ENCODE measurements around the gene PLXDC1.

Gene PLXDC1

DNA sequence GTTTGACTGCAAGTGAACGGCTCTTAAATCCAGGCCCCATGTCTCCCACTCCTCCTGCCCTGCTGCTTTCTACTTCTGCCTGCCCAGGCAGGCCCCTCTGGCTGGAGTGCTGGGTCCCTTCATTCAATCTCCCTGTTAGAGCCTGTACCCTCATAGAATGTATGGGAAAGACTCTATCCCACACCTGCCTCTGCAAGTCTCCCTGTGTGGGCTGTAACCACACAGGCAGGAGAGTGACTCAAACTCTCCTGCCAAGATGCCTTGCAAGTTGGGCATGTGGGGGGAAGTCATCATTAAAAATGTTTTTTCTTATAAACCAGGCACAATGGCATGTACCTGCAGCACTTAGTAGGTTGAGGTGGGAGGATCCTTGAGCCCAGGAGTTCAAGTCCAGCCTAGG, 77.5 kb downstream of the PLXDC1 start:
- DNase-seq (ENCODE audit: low spot score) = no peak
- TF ChIP-seq, protein P1, sequence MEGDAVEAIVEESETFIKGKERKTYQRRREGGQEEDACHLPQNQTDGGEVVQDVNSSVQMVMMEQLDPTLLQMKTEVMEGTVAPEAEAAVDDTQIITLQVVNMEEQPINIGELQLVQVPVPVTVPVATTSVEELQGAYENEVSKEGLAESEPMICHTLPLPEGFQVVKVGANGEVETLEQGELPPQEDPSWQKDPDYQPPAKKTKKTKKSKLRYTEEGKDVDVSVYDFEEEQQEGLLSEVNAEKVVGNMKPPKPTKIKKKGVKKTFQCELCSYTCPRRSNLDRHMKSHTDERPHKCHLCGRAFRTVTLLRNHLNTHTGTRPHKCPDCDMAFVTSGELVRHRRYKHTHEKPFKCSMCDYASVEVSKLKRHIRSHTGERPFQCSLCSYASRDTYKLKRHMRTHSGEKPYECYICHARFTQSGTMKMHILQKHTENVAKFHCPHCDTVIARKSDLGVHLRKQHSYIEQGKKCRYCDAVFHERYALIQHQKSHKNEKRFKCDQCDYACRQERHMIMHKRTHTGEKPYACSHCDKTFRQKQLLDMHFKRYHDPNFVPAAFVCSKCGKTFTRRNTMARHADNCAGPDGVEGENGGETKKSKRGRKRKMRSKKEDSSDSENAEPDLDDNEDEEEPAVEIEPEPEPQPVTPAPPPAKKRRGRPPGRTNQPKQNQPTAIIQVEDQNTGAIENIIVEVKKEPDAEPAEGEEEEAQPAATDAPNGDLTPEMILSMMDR (IDR thresholded peaks at IDR 0.05; ENCODE audit: extremely low read depth, missing control alignments) = no peak

DNA sequence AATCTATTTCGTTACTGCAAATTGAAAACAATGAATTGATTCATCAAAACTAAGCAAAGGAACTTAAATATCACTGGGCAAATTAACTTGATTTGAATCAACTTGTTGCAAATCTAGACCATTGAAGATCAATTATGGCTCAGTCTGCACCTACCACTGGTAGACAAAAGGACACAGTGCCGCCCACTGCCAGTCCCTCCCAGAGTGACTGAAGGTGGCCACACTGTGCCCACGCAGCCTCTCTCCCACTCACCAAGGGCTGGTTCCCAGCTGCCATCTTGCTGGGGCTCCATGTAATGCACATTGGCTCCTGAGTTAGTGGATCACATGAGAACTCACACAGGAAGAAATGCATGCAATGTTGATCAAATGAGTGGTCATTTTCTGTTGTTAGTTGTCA, 78.1 kb downstream of the PLXDC1 start:
- TF ChIP-seq, protein P1 (IDR thresholded peaks at IDR 0.05; ENCODE audit: extremely low read depth, missing control alignments) = no peak
- DNase-seq (ENCODE audit: low spot score) = no peak

- TF ChIP-seq, protein P1 (IDR thresholded peaks at IDR 0.05; ENCODE audit: extremely low read depth, missing control alignments) = no peak
- DNase-seq (ENCODE audit: low spot score) = no peak
These were observed 79.9 kb downstream of the PLXDC1 start for GRCh38 chr17:39071573-39071972.

DNA sequence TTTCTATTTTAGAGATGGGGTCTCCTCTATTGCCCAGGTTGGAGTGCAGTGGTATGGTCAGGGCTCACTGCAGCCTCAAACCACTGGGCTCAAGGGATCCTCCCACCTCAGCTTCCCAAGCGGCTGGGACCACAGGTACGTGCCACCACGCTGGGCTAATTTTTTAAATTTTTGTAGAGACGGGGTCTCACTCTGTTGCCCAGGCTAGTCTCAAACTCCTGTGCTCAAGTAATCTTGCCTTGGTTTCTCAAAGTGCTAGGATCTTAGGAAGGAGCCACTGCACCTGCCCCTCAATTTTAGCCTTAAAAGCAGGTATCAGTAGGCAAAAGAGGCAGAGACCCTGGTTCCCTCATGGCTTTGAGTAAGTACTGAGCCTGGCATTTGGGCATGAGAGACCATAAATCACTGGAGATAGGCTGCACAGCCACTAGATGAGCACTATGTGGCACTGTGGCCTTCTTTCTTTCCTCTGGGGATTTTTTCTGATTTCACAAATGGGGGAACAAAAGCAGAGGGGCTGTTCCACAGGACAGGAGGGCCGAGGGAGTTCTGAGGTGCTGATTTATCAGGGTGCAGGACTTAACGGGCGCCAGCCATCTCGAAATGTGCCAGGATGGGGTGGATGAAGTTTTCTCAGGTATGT, 82.2 kb downstream of the PLXDC1 start:
- TF ChIP-seq, protein P1 (IDR thresholded peaks at IDR 0.05; ENCODE audit: extremely low read depth, missing control alignments) = peak; percentile 62
- peak; percentile 68 for DNase-seq (ENCODE audit: low spot score)

DNA sequence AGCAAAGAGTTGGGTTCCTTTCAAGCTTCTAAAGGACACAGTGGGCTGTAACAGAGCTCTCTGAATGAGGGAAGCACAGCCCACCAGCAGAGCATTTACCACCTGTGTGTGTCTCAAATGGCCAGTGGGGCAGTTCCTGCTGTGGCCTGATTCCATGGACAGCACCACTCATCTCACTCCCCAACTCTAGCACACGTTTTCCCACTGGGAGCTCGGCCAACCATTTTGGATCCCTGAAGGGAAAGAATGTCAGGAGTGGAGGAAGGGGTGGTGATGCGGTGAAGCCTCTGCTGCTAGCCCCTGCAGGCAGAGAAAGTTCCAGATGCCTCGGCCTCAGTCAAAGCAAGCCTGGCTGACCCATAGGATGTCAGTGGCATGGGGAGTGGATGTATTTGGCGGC, 86.6 kb downstream of the PLXDC1 start:
- TF ChIP-seq, protein P1 (IDR thresholded peaks at IDR 0.05; ENCODE audit: extremely low read depth, missing control alignments) = no peak
- no peak for DNase-seq (ENCODE audit: low spot score)

DNA sequence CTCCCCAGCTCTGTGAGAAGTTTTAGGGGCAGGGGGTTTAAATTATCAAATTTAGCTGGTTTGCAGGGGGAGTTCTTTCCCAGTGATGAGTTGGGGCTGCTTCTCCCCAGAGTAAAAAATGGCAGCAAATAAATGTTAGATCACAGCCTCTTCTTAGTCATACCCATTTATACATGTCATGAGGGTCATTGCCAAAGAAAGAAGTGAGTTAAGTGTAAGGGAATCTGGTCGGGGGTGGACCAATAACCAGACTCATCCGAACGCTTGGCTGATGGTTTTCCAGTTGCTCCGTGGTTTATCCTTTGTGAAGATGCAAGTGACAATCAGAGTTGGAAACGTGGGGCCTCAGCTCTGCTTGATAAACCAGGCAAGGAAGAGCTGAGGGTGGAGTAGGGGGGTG, 87.1 kb downstream of the PLXDC1 start:
- TF ChIP-seq, protein P1 (IDR thresholded peaks at IDR 0.05; ENCODE audit: extremely low read depth, missing control alignments) = no peak

DNA sequence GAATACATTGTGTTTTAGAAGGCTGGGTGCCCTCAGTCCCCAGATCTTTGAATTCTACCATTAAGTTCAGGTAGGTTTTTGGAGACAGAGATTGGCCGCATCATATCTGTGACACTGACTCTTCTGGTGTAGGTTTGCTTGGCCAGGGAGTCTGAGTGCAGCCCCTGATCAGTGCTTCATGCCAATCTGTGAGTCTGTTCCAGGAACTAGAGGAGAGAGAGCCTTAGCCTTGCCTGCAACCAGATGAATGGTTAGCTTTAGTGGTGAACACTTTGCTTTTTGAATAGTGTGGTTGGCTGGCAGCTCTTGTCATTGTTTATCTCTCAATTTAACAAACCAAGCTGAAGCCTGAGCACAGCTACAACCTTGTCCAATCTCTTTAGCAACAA, 87.8 kb downstream of the PLXDC1 start:
- no peak for DNase-seq (ENCODE audit: low spot score)
- TF ChIP-seq, protein P1 (IDR thresholded peaks at IDR 0.05; ENCODE audit: extremely low read depth, missing control alignments) = no peak

More for the DNA sequence above, 87.1 kb downstream of the PLXDC1 start:
- DNase-seq (ENCODE audit: low spot score) = no peak

Data from GM20000 (cell line).